A549 (cell line): ENCODE data around the gene GSTP1. TPM values are rescaled to one million over a fixed set of nuclear protein-coding genes. Genes with fewer than 3 reads are reported as not detected.

Experiments used
- ATAC-seq, 2 experiments: fragments of 200-7000 bp in 1 of 2; fragments of >200 bp in 1 of 2; cut with Nextera tagmentation in 1 of 2; cut with Tn5 transposase in 1 of 2; 3 replicates each; pipeline versions ENCODE4 v1.8.0 to v1.9.1; 2018 to 2020; ENCODE audit warnings: mild to moderate bottlenecking in 1 of 2, moderate library complexity in 1 of 2
- CTCF ChIA-PET: fragments of 300-600 bp; sonication (Branson Sonifier 250); formaldehyde crosslinking; extraction: SDS; loops from one replicate; lab custom pipeline; 2021; ENCODE audit warnings: antibody characterized with exemption, inconsistent platforms; lab: Yijun Ruan, JAX
- POLR2A ChIA-PET: fragments of 350-600 bp; formaldehyde crosslinking; extraction: SDS; loops from one replicate; lab custom pipeline; 2021; ENCODE audit warnings: antibody characterized with exemption, inconsistent platforms; lab: Yijun Ruan, JAX
- DNase-seq, 2 experiments: peaks; one replicate each; pipeline versions ENCODE4 v3.0.0 to v3.0.0-alpha.2; 2011 to 2016; ENCODE audit warnings: low read depth in 1 of 2, low spot score in 1 of 2
- FAIRE-seq: peaks from 2 replicates; lab custom pipeline; 2011; peaks lifted over from hg19 to GRCh38; lab: Jason Lieb, UNC
- H3K27ac ChIP-seq, 2 experiments: fragments of >200 bp; sonication (Bioruptor Twin); formaldehyde crosslinking; 3 replicates each; pipeline ENCODE4 v1.5.1; 2016 to 2017
- H3K4me1 ChIP-seq: fragments of >200 bp; sonication (Bioruptor Twin); formaldehyde crosslinking; 3 replicates; pipeline ENCODE4 v1.6.1; 2016
- H3K4me2 ChIP-seq: fragments of >200 bp; sonication (Bioruptor Twin); formaldehyde crosslinking; 3 replicates; pipeline ENCODE4 v1.6.1; 2016
- H3K4me3 ChIP-seq: fragments of >200 bp; sonication (Bioruptor Twin); formaldehyde crosslinking; 3 replicates; pipeline ENCODE4 v1.5.1; 2016
- H3K9me3 ChIP-seq: fragments of >200 bp; sonication (Bioruptor Twin); formaldehyde crosslinking; 3 replicates; pipeline ENCODE4 v1.6.1; 2016
- BCL3 ChIP-seq: fragments of >200 bp; sonication (Bioruptor Twin); formaldehyde crosslinking; IDR thresholded peaks from 3 replicates; pipeline ENCODE4 v1.6.1; 2016
- CTCF ChIP-seq: fragments of >200 bp; sonication (Bioruptor Twin); formaldehyde crosslinking; IDR thresholded peaks from 3 replicates; pipeline ENCODE4 v1.5.1; 2016
- FOSL2 ChIP-seq, 2 experiments: fragments of 450-650 bp in 1 of 2; fragments of >200 bp in 1 of 2; sonication (Bioruptor Twin) in 1 of 2; formaldehyde crosslinking; IDR thresholded peaks; 2 replicates each; pipeline versions ENCODE4 v1.5.0 to v1.6.1; 2016 to 2020; ENCODE audit warnings: mild to moderate bottlenecking in 1 of 2, moderate library complexity in 1 of 2
- HOXB13 ChIP-seq: fragments of 250-450 bp; sonication (Bioruptor Pico); IDR thresholded peaks from 2 replicates; pipeline ENCODE4 v1.5.0; 2020; ENCODE audit warnings: low read depth, mild to moderate bottlenecking, moderate library complexity
- JUN ChIP-seq, 2 experiments: fragments of >200 bp; sonication (Bioruptor Twin); formaldehyde crosslinking; IDR thresholded peaks; 2 replicates in 1 of 2; 3 replicates in 1 of 2; pipeline ENCODE4 v1.6.1; 2016 to 2017
- MAFK ChIP-seq: fragments of 450-650 bp; IDR thresholded peaks from 2 replicates; pipeline ENCODE4 v1.6.1; 2014; ENCODE audit not compliant: partially characterized antibody
- NPAS2 ChIP-seq: fragments of 250-450 bp; sonication (Bioruptor Pico); IDR thresholded peaks from 2 replicates; pipeline ENCODE4 v1.8.0; 2022; ENCODE audit warnings: mild to moderate bottlenecking, moderate library complexity, borderline replicate concordance
- PHF8 ChIP-seq: fragments of 200-600 bp; sonication (generic); IDR thresholded peaks from 2 replicates; pipeline ENCODE4 v1.6.1; 2016; ENCODE audit warnings: low read depth, mild to moderate bottlenecking, antibody characterized with exemption, moderate library complexity, borderline replicate concordance
- RARB ChIP-seq: fragments of 250-450 bp; sonication (Bioruptor Pico); IDR thresholded peaks from 2 replicates; pipeline ENCODE4 v1.8.0; 2021; ENCODE audit warnings: mild to moderate bottlenecking, moderate library complexity
- REST ChIP-seq: fragments of 200-600 bp; sonication (generic); IDR thresholded peaks from 2 replicates; pipeline ENCODE4 v1.6.1; 2016; ENCODE audit warnings: antibody characterized with exemption, mild to moderate bottlenecking, moderate library complexity
- SMC3 ChIP-seq: fragments of >200 bp; sonication (Bioruptor Twin); formaldehyde crosslinking; IDR thresholded peaks from 3 replicates; pipeline ENCODE4 v1.6.1; 2018; ENCODE audit warnings: inconsistent platforms
- ZC3H11A ChIP-seq: fragments of 450-650 bp; IDR thresholded peaks from 2 replicates; pipeline ENCODE4 v1.6.1; 2014; ENCODE audit warnings: antibody characterized with exemption, mild to moderate bottlenecking
- ZSCAN20 ChIP-seq: fragments of 250-450 bp; sonication (Bioruptor Pico); IDR thresholded peaks from 2 replicates; pipeline ENCODE4 v1.8.0; 2022; ENCODE audit warnings: mild to moderate bottlenecking, moderate library complexity
- WGBS: methylation state at CpG from one replicate; pipeline ENCODE4 v1.1.6; 2017; ENCODE audit errors: missing lambda C conversion rate; 5-methylcytosine and 5-hydroxymethylcytosine counted together
- polyA plus RNA-seq, 4 experiments: library from polyadenylated mRNA; depleted of rRNA in 3 of 4; stranded (reverse); fragments of >200 nt; fragmentation: RNase III in 1 of 4; extraction: RNeasy Plus Mini Kit Qiagen cat#74134 plus additional on column Dnase treatment in 1 of 4; gene quantifications; 2 replicates in 3 of 4; 3 replicates in 1 of 4; pipeline ENCODE4 v1.2.3, GENCODE V29; 2011 to 2017
- TF ChIP-seq, protein P1 (sequence below): IDR thresholded peaks from 2 replicates; pipeline ENCODE4 v1.6.1; 2012; ENCODE audit warnings: low read depth, borderline replicate concordance

The GSTP1 gene
- polyA plus RNA-seq, 2 of the 4 experiments (the other 2 are of a cell fraction), result 991 to 1,034 TPM

- FAIRE-seq (no peak), DNase-seq (no peak), ATAC-seq (no peak)
- H3K9me3 ChIP-seq, result no peaks in the 10 kb centered on the region
- ChIA-PET POLR2A (interaction anchor here (0.6 kb wide), 1 partner anchor 287 kb away, joined by 3 read pairs; no protein-coding TSS in a partner anchor), CTCF (interaction anchor here (0.9 to 14.1 kb wide), 4 partner anchors 14 to 50 kb away, joined by 3 to 181 read pairs (median 160); partner anchors contain the start of genes ACY3 and GSTP1)
- H3K27ac ChIP-seq, result no peak overlapping the region
- TF ChIP-seq, protein P1, sequence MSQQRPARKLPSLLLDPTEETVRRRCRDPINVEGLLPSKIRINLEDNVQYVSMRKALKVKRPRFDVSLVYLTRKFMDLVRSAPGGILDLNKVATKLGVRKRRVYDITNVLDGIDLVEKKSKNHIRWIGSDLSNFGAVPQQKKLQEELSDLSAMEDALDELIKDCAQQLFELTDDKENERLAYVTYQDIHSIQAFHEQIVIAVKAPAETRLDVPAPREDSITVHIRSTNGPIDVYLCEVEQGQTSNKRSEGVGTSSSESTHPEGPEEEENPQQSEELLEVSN, result no peak
- TF ChIP-seq PHF8 (no peak), BCL3 (no peak), SMC3 (no peak)
- H3K4me2 ChIP-seq, result no peak overlapping the region
- H3K4me1 ChIP-seq, result peaks cover 6% of the 10 kb centered on the region; the same call in 2 of the 3 replicates
- 88% methylated on average over 30 of the region's 30 CpGs for WGBS
- H3K4me3 ChIP-seq, result no peak overlapping the region
Observed at GRCh38 chr11:67632982-67633755, 49.6 kb downstream of the GSTP1 start.

DNA sequence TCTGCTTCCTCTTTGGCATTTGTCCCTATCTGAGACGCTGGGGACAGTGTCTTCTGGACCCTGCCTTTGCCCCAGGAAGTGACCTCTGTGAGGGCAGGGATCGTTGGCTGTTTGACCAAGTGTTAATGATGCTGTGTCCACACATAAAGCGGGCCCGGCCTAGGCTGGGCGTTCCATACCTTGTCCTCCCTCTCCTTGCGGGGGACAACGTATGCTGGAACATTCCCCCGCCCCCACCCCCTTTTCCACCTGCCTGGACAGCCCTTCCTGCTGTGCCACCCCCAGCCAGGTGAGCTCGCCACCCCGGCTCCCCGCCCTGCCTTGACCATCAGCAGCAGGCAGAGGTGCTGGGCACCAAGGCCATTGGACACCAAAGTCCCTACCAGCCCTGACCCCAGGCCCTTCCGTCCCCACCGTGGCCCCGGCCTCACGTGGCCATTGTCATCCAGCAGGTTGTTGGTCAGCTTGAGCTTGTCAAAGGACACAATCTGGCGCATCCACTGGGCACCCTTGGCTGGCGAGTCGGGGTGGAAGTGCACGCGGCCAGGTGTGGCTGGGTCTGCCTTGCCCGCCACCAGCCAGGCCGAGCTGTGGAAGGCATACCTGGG is 50.2 kb downstream of the GSTP1 start:
- no peak for DNase-seq
- TF ChIP-seq REST, result no peak
- no peak for TF ChIP-seq BCL3
- no peak for ATAC-seq
- POLR2A ChIA-PET, result no interaction called here
- Histone ChIP-seq H3K4me2 (no peak overlapping the region), H3K4me3 (no peak overlapping the region), H3K4me1 (peaks cover 6% of the 10 kb centered on the region; the same call in 2 of the 3 replicates), H3K27ac (no peak overlapping the region), H3K9me3 (no peaks in the 10 kb centered on the region)
- CTCF ChIA-PET, result interaction anchor here (0.7 to 14.1 kb wide), 4 partner anchors 14 to 104 kb away, joined by 3 to 181 read pairs (median 160); partner anchors contain the start of gene ACY3
- FAIRE-seq, result no peak
- 81% methylated on average over 10 of the region's 22 CpGs for WGBS

GRCh38 chr11:67634366-67635230 is 51.0 kb downstream of the GSTP1 start:
- peaks cover 6% of the 10 kb centered on the region; the same call in 2 of the 3 replicates for H3K4me1 ChIP-seq
- H3K4me2 ChIP-seq, result no peak overlapping the region
- H3K27ac ChIP-seq, result no peak overlapping the region
- DNase-seq (no peak), ATAC-seq (no peak), FAIRE-seq (no peak)
- TF ChIP-seq FOSL2 (IDR thresholded peaks at IDR 0.05), result no peak
- TF ChIP-seq FOSL2 (CRISPR knock-in tag; IDR thresholded peaks at IDR 0.05), result no peak
- no peak for TF ChIP-seq ZC3H11A
- TF ChIP-seq CTCF, result no peak
- TF ChIP-seq RARB, result no peak
- TF ChIP-seq ZSCAN20 (CRISPR knock-in tag), result no peak
- TF ChIP-seq MAFK, result no peak
- no peak for TF ChIP-seq NPAS2 (CRISPR knock-in tag)
- TF ChIP-seq JUN (IDR thresholded peaks at IDR 0.05), result no peak
- TF ChIP-seq HOXB13 (CRISPR knock-in tag), result no peak
- H3K4me3 ChIP-seq, result no peak overlapping the region
- no peaks in the 10 kb centered on the region for H3K9me3 ChIP-seq
- ChIA-PET CTCF (interaction anchor here (0.7 to 14.1 kb wide), 9 partner anchors 13 to 105 kb away, joined by 3 to 181 read pairs (median 18); partner anchors contain the start of gene ACY3), POLR2A (no interaction called here)
- WGBS, result 64% methylated on average over 8 of the region's 20 CpGs
